ENCODE data around the gene TTC16. TPM values are rescaled to one million over a fixed set of nuclear protein-coding genes. Genes with fewer than 3 reads are reported as not detected.

Gene TTC16
- total RNA-seq, 6 experiments from 2014 or later = 0.05 to 0.12 TPM; not detected in 4

GRCh38 chr9:127758843-127759242 lies 43.0 kb downstream of the TTC16 start:
- Histone ChIP-seq H3K4me3 (no peak overlapping the region), H3K27me3 (no peaks in the 10 kb centered on the region), H3K27ac (no peak overlapping the region), H3K9me3 (no peaks in the 10 kb centered on the region), H3K4me1 (no peaks in the 10 kb centered on the region), H3K36me3 (no peaks in the 10 kb centered on the region)
- no peak for ATAC-seq
- intact Hi-C loops (cut with DNase I) = loop anchor here in 1 of 2 donors (10.0 kb wide), 1 partner anchor 254 kb away; no protein-coding TSS in a partner anchor
- no peak for TF ChIP-seq POLR2A (IDR thresholded peaks at IDR 0.05)
- TF ChIP-seq CTCF (IDR thresholded peaks at IDR 0.05) = no peak
- 40% methylated on average over 1 of the region's 5 CpGs for WGBS (ENCODE audit: insufficient coverage, low coverage, low lambda C conversion rate, missing lambda C conversion rate)
- no peak for DNase-seq

GRCh38 chr9:127761061-127761460 lies 45.2 kb downstream of the TTC16 start:
- Histone ChIP-seq H3K4me3 (no peak overlapping the region), H3K4me1 (no peaks in the 10 kb centered on the region), H3K27me3 (no peaks in the 10 kb centered on the region), H3K36me3 (no peaks in the 10 kb centered on the region), H3K9me3 (no peaks in the 10 kb centered on the region), H3K27ac (no peak overlapping the region)
- DNase-seq (no peak), ATAC-seq (no peak)
- WGBS (ENCODE audit: insufficient coverage, low coverage, low lambda C conversion rate, missing lambda C conversion rate) = 64% methylated on average over 5 of the region's 5 CpGs
- intact Hi-C loops (cut with DNase I) = no loop called here
- no peak for TF ChIP-seq CTCF (IDR thresholded peaks at IDR 0.05)
- no peak for TF ChIP-seq POLR2A (IDR thresholded peaks at IDR 0.05)

GRCh38 chr9:127761491-127761956 lies 45.6 kb downstream of the TTC16 start:
- Histone ChIP-seq H3K36me3 (no peaks in the 10 kb centered on the region), H3K4me3 (no peak overlapping the region), H3K9me3 (no peaks in the 10 kb centered on the region), H3K27ac (no peak overlapping the region), H3K27me3 (no peaks in the 10 kb centered on the region), H3K4me1 (no peaks in the 10 kb centered on the region)
- intact Hi-C loops (cut with DNase I) = no loop called here
- no peak for DNase-seq
- TF ChIP-seq POLR2A (IDR thresholded peaks at IDR 0.05) (no peak), CTCF (IDR thresholded peaks at IDR 0.05) (no peak)
- ATAC-seq = no peak
- WGBS (ENCODE audit: insufficient coverage, low coverage, low lambda C conversion rate, missing lambda C conversion rate) = 40% methylated on average over 1 of the region's 5 CpGs

GRCh38 chr9:127762111-127762676 lies 46.3 kb downstream of the TTC16 start:
- H3K4me1 ChIP-seq = no peaks in the 10 kb centered on the region
- intact Hi-C loops (cut with DNase I) = no loop called here
- H3K9me3 ChIP-seq = no peaks in the 10 kb centered on the region
- peak overlapping the region in 1 of 3 donors; percentile 23 for H3K27ac ChIP-seq
- DNase-seq = peak; percentile 54 to 61 (median 60)
- TF ChIP-seq POLR2A (IDR thresholded peaks at IDR 0.05) = no peak
- 39% methylated on average over 7 of the region's 16 CpGs for WGBS (ENCODE audit: insufficient coverage, low coverage, low lambda C conversion rate, missing lambda C conversion rate)
- H3K27me3 ChIP-seq = no peaks in the 10 kb centered on the region
- peak; percentile 67 to 70 (median 69) for ATAC-seq
- no peak overlapping the region for H3K4me3 ChIP-seq
- no peaks in the 10 kb centered on the region for H3K36me3 ChIP-seq

- H3K27ac ChIP-seq = no peak overlapping the region
- ATAC-seq = peak; percentile 66 to 76 (median 68)
- no peaks in the 10 kb centered on the region for H3K36me3 ChIP-seq
- H3K4me3 ChIP-seq = no peak overlapping the region
- H3K27me3 ChIP-seq = no peaks in the 10 kb centered on the region
- TF ChIP-seq POLR2A (IDR thresholded peaks at IDR 0.05) (no peak), CTCF (IDR thresholded peaks at IDR 0.05) (peak; percentile 27 to 43 (median 38))
- DNase-seq = peak; percentile 55 to 60 (median 59)
- 44% methylated on average over 6 of the region's 7 CpGs for WGBS (ENCODE audit: insufficient coverage, low coverage, low lambda C conversion rate, missing lambda C conversion rate)
- H3K9me3 ChIP-seq = no peaks in the 10 kb centered on the region
- no peaks in the 10 kb centered on the region for H3K4me1 ChIP-seq
- intact Hi-C loops (cut with DNase I) = no loop called here
Measured at GRCh38 chr9:127763918-127764384, 48.1 kb downstream of the TTC16 start.
